ENCODE data around the gene DYNLL2. TPM values are rescaled to one million over a fixed set of nuclear protein-coding genes. Genes with fewer than 3 reads are reported as not detected.

DYNLL2 gene
- polyA plus RNA-seq, 10 donors = 33.2 to 48.9 (median 41.1) TPM

Other genes starting within 250 kb of the DYNLL2 start
- gene MRPS23, start 233.4 kb upstream of the DYNLL2 start, polyA plus RNA-seq (ENCODE audit: insufficient read length in 10 of 10) = 10 to 100 TPM; 27.9 to 42.7 (median 35.1) TPM
- gene CUEDC1, start 128.0 kb upstream of the DYNLL2 start, polyA plus RNA-seq (ENCODE audit: insufficient read length in 10 of 10) = 10 to 100 TPM; 42.2 to 57.2 (median 47.8) TPM
- gene VEZF1, start 95.2 kb upstream of the DYNLL2 start, polyA plus RNA-seq (ENCODE audit: insufficient read length in 10 of 10) = 10 to 100 TPM; 43.1 to 56.6 (median 51.5) TPM
- gene SRSF1, start 76.2 kb upstream of the DYNLL2 start, polyA plus RNA-seq (ENCODE audit: insufficient read length in 10 of 10) = 100 to 1,000 TPM; 164 to 237 (median 177) TPM
- under 1 TPM in 1 of 10 donors, not detected in 9; 0.09 TPM for gene OR4D1, start 65.0 kb downstream of the DYNLL2 start, polyA plus RNA-seq (ENCODE audit: insufficient read length in 10 of 10)
- gene OR4D2, start 83.6 kb downstream of the DYNLL2 start, polyA plus RNA-seq (ENCODE audit: insufficient read length in 10 of 10) = not detected
- gene EPX, start 109.3 kb downstream of the DYNLL2 start, polyA plus RNA-seq (ENCODE audit: insufficient read length in 10 of 10) = under 1 TPM; 0.15 to 0.75 (median 0.35) TPM
- 10 to 100 TPM; 11.5 to 26.1 (median 14.9) TPM for gene MKS1, start 135.8 kb downstream of the DYNLL2 start, polyA plus RNA-seq (ENCODE audit: insufficient read length in 10 of 10)
- under 1 TPM in 9 of 10 donors, not detected in 1; 0.07 to 0.29 (median 0.17) TPM for gene LPO, start 155.2 kb downstream of the DYNLL2 start, polyA plus RNA-seq (ENCODE audit: insufficient read length in 10 of 10)
- 10 to 100 TPM in 3 of 10 donors, 1 to 10 TPM in 7; 4.1 to 17.8 (median 7.6) TPM for gene MPO, start 197.5 kb downstream of the DYNLL2 start, polyA plus RNA-seq (ENCODE audit: insufficient read length in 10 of 10)
- gene TSPOAP1, start 245.4 kb downstream of the DYNLL2 start, polyA plus RNA-seq (ENCODE audit: insufficient read length in 10 of 10) = 1 to 10 TPM; 3.3 to 6.8 (median 4.3) TPM

Measured in muscle of back (tissue), 10 donors.